ENCODE data around the gene TRPT1. TPM values are rescaled to one million over a fixed set of nuclear protein-coding genes. Genes with fewer than 3 reads are reported as not detected.

The TRPT1 gene
- polyA plus RNA-seq, 3 donors = 45.0 to 59.9 (median 49.3) TPM

- DNase-seq (ENCODE audit: extremely low read depth in 1 of 11, low read depth in 9 of 11, low spot score in 4 of 11) = no peak
These were observed 5.2 kb downstream of the TRPT1 start for GRCh38 chr11:64220798-64221197.

GRCh38 chr11:64220271-64220670 lies 5.7 kb downstream of the TRPT1 start:
- DNase-seq (ENCODE audit: extremely low read depth in 1 of 11, low read depth in 9 of 11, low spot score in 4 of 11) = no peak

GRCh38 chr11:64219755-64220154 lies 6.2 kb downstream of the TRPT1 start:
- no peak for DNase-seq (ENCODE audit: extremely low read depth in 1 of 11, low read depth in 9 of 11, low spot score in 4 of 11)

GRCh38 chr11:64219354-64219684 lies 6.7 kb downstream of the TRPT1 start:
- no peak for DNase-seq (ENCODE audit: extremely low read depth in 1 of 11, low read depth in 9 of 11, low spot score in 4 of 11)

GRCh38 chr11:64218628-64219353 lies 7.2 kb downstream of the TRPT1 start:
- no peak for DNase-seq (ENCODE audit: extremely low read depth in 1 of 11, low read depth in 9 of 11, low spot score in 4 of 11)

GRCh38 chr11:64216879-64217278 lies 9.1 kb downstream of the TRPT1 start:
- DNase-seq (ENCODE audit: extremely low read depth in 1 of 11, low read depth in 9 of 11, low spot score in 4 of 11) = no peak

GRCh38 chr11:64211181-64211872 lies 14.7 kb downstream of the TRPT1 start:
- DNase-seq (ENCODE audit: extremely low read depth in 1 of 11, low read depth in 9 of 11, low spot score in 4 of 11) = no peak

GRCh38 chr11:64210301-64211020 lies 15.5 kb downstream of the TRPT1 start:
- DNase-seq (ENCODE audit: extremely low read depth in 1 of 11, low read depth in 9 of 11, low spot score in 4 of 11) = no peak

- no peak for DNase-seq (ENCODE audit: extremely low read depth in 1 of 11, low read depth in 9 of 11, low spot score in 4 of 11)
These were observed 16.5 kb downstream of the TRPT1 start for GRCh38 chr11:64209563-64209843.

GRCh38 chr11:64208796-64209562 lies 17.0 kb downstream of the TRPT1 start:
- no peak for DNase-seq (ENCODE audit: extremely low read depth in 1 of 11, low read depth in 9 of 11, low spot score in 4 of 11)

- DNase-seq (ENCODE audit: extremely low read depth in 1 of 11, low read depth in 9 of 11, low spot score in 4 of 11) = no peak
These were observed 17.7 kb downstream of the TRPT1 start for GRCh38 chr11:64208086-64208795.

- DNase-seq (ENCODE audit: extremely low read depth in 1 of 11, low read depth in 9 of 11, low spot score in 4 of 11) = peak in 2 of 11 donors; percentile 57
These were observed 18.5 kb downstream of the TRPT1 start for GRCh38 chr11:64207256-64208085.

- DNase-seq (ENCODE audit: extremely low read depth in 1 of 11, low read depth in 9 of 11, low spot score in 4 of 11) = no peak
These were observed 19.3 kb downstream of the TRPT1 start, which contains the start of gene FERMT3 for GRCh38 chr11:64206457-64207255. TSS of gene FERMT3 (plus strand) at chr11:64206721. CDS start at chr11:64207365, 644 bp downstream.

- peak in 9 of 11 donors; percentile 76 to 85 (median 83) for DNase-seq (ENCODE audit: extremely low read depth in 1 of 11, low read depth in 9 of 11, low spot score in 4 of 11)
These were observed 21.5 kb downstream of the TRPT1 start for GRCh38 chr11:64204464-64204989.

- DNase-seq (ENCODE audit: extremely low read depth in 1 of 11, low read depth in 9 of 11, low spot score in 4 of 11) = no peak
These were observed 21.9 kb downstream of the TRPT1 start for GRCh38 chr11:64204080-64204440.

GRCh38 chr11:64203421-64204079 lies 22.4 kb downstream of the TRPT1 start:
- DNase-seq (ENCODE audit: extremely low read depth in 1 of 11, low read depth in 9 of 11, low spot score in 4 of 11) = no peak

GRCh38 chr11:64202992-64203391 lies 23.0 kb downstream of the TRPT1 start:
- DNase-seq (ENCODE audit: extremely low read depth in 1 of 11, low read depth in 9 of 11, low spot score in 4 of 11) = no peak

All from renal cortex interstitium (tissue), 11 donors.